ENCODE data around the gene BCHE.

DNA sequence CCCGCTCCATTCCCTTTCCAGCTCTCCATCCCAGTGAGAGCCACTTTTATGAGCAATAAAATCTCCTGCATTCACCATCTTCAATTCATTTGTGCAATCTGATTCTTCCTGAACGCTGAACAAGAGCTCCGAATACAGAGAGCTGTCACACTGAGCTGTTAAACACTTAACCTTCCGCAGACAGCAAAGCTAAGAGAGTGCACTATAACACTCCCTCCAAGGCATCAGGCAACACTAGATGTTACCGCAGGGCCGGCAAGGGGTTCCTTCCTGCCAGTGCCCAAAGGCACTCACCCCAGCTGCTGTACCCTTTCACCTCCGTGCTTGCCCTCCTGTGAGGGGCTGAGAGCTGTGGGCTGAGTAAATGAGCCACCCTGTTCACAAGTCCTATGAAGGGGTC, 85.6 kb downstream of the BCHE start:
- TF ChIP-seq GLI4 (CRISPR knock-in tag; IDR thresholded peaks at IDR 0.05; ENCODE audit: borderline replicate concordance) (no peak), USF2 (IDR thresholded peaks at IDR 0.05; ENCODE audit: low read depth, low read length) (no peak), USF2 (CRISPR knock-in tag; IDR thresholded peaks at IDR 0.05; ENCODE audit: borderline replicate concordance) (no peak), FOXK2 (IDR thresholded peaks at IDR 0.05) (no peak), CTCF (CRISPR knock-in tag; IDR thresholded peaks at IDR 0.05) (no peak), ZNF253 (CRISPR knock-in tag; IDR thresholded peaks at IDR 0.05; ENCODE audit: borderline replicate concordance) (no peak), JUND (CRISPR knock-in tag; IDR thresholded peaks at IDR 0.05) (no peak), BHLHE40 (IDR thresholded peaks at IDR 0.05; ENCODE audit: low read length) (no peak), SMC3 (IDR thresholded peaks at IDR 0.05; ENCODE audit: low read length) (no peak)
